Measurements from ENCODE around the gene CENPH. TPM values are rescaled to one million over a fixed set of nuclear protein-coding genes. Genes with fewer than 3 reads are reported as not detected.
"Not testable (repeated sequence)": the region's sequence is repeated elsewhere in the genome, so short reads cannot be mapped to it uniquely, and the experiment has no call there.

CENPH gene
- total and polyA plus RNA-seq, 2 experiments from 2014 or later = 11.0 to 14.7 TPM

GRCh38 chr5:69213513-69214215 is 24.3 kb downstream of the CENPH start:
- Histone ChIP-seq H3K79me2 (ENCODE audit: insufficient read depth) (peaks cover 9% of the 10 kb centered on the region), H2AFZ (no peak overlapping the region), H3K4me3 (no peak overlapping the region), H3K9me2 (ENCODE audit: insufficient read depth) (no peaks in the 10 kb centered on the region), H3K9ac (no peak overlapping the region), H3K4me1 (ENCODE audit: insufficient read depth) (peaks cover 18% of the 10 kb centered on the region), H3F3A (ENCODE audit: insufficient read depth) (0 out of 2 replicates have a peak, but pooled peaks cover 10% of the 10 kb centered on the region), H3K27me3 (replicated peaks; ENCODE audit: insufficient read depth) (no peaks in the 10 kb centered on the region), H3K27ac (no peak overlapping the region), H3K9me3 (ENCODE audit: low read depth) (no peaks in the 10 kb centered on the region), H4K20me1 (ENCODE audit: insufficient read depth) (no peaks in the 10 kb centered on the region), H3K36me3 (ENCODE audit: low read depth) (no peaks in the 10 kb centered on the region), H3K4me2 (ENCODE audit: unreplicated experiment) (no peak overlapping the region)
- no peak for TF ChIP-seq EZH2phosphoT487 (IDR thresholded peaks at IDR 0.05; ENCODE audit: insufficient read depth, low read depth)
- TF ChIP-seq EZH2 (IDR thresholded peaks at IDR 0.05; ENCODE audit: insufficient read depth, poor library complexity, severe bottlenecking) = no peak
- in situ Hi-C loops (cut with MboI) = no loop called here
- DNase-seq = peak; percentile 79
- 99% methylated on average over 4 of the region's 4 CpGs for WGBS, 2 experiments (ENCODE audit: low coverage in 1 of 2, low lambda C conversion rate in 2 of 2, missing lambda C conversion rate in 2 of 2)

- Histone ChIP-seq H3K9ac (peak overlapping the region; percentile 78), H3K36me3 (ENCODE audit: low read depth) (no peaks in the 10 kb centered on the region), H3K9me2 (ENCODE audit: insufficient read depth) (no peaks in the 10 kb centered on the region), H3K27me3 (replicated peaks; ENCODE audit: insufficient read depth) (no peaks in the 10 kb centered on the region), H3K4me2 (ENCODE audit: unreplicated experiment) (peak overlapping the region; percentile 92), H4K20me1 (ENCODE audit: insufficient read depth) (no peaks in the 10 kb centered on the region), H3K4me3 (peak overlapping the region; percentile 96), H2AFZ (peak overlapping the region; percentile 96), H3K4me1 (ENCODE audit: insufficient read depth) (peaks cover 17% of the 10 kb centered on the region), H3F3A (ENCODE audit: insufficient read depth) (0 out of 2 replicates have a peak, but pooled peaks cover 10% of the 10 kb centered on the region), H3K27ac (0 out of 2 replicates have a peak overlapping the region, but pooled peaks have one; percentile 8), H3K79me2 (ENCODE audit: insufficient read depth) (peaks cover 39% of the 10 kb centered on the region), H3K9me3 (ENCODE audit: low read depth) (no peaks in the 10 kb centered on the region)
- WGBS, 2 experiments (ENCODE audit: low coverage in 1 of 2, low lambda C conversion rate in 2 of 2, missing lambda C conversion rate in 2 of 2) = 33 to 41% methylated on average over 6 of the region's 6 CpGs
- no peak for DNase-seq
- TF ChIP-seq EZH2phosphoT487 (IDR thresholded peaks at IDR 0.05; ENCODE audit: insufficient read depth, low read depth) (no peak), EZH2 (IDR thresholded peaks at IDR 0.05; ENCODE audit: insufficient read depth, poor library complexity, severe bottlenecking) (no peak)
- in situ Hi-C loops (cut with MboI) = no loop called here
These were observed 27.7 kb downstream of the CENPH start for GRCh38 chr5:69217151-69217511.

GRCh38 chr5:69217548-69218526 is 28.5 kb downstream of the CENPH start:
- no peaks in the 10 kb centered on the region for H3K9me2 ChIP-seq (ENCODE audit: insufficient read depth)
- H3K4me3 ChIP-seq = peak overlapping the region; percentile 96
- no peaks in the 10 kb centered on the region for H3K36me3 ChIP-seq (ENCODE audit: low read depth)
- peaks cover 17% of the 10 kb centered on the region for H3K4me1 ChIP-seq (ENCODE audit: insufficient read depth)
- H3F3A ChIP-seq (ENCODE audit: insufficient read depth) = 0 out of 2 replicates have a peak, but pooled peaks cover 10% of the 10 kb centered on the region
- H3K4me2 ChIP-seq (ENCODE audit: unreplicated experiment) = peak overlapping the region; percentile 92
- H2AFZ ChIP-seq = peak overlapping the region; percentile 96
- H3K27me3 ChIP-seq (replicated peaks; ENCODE audit: insufficient read depth) = no peaks in the 10 kb centered on the region
- peak overlapping the region; percentile 48 for H3K27ac ChIP-seq
- TF ChIP-seq EZH2 (IDR thresholded peaks at IDR 0.05; ENCODE audit: insufficient read depth, poor library complexity, severe bottlenecking) (no peak), EZH2phosphoT487 (IDR thresholded peaks at IDR 0.05; ENCODE audit: insufficient read depth, low read depth) (no peak)
- H4K20me1 ChIP-seq (ENCODE audit: insufficient read depth) = no peaks in the 10 kb centered on the region
- in situ Hi-C loops (cut with MboI) = no loop called here
- DNase-seq = peak; percentile 96
- peaks cover 46% of the 10 kb centered on the region for H3K79me2 ChIP-seq (ENCODE audit: insufficient read depth)
- H3K9ac ChIP-seq = peak overlapping the region; percentile 78
- no peaks in the 10 kb centered on the region for H3K9me3 ChIP-seq (ENCODE audit: low read depth)
- WGBS, 2 experiments (ENCODE audit: low coverage in 1 of 2, low lambda C conversion rate in 2 of 2, missing lambda C conversion rate in 2 of 2) = 2% methylated on average over 72 of the region's 73 CpGs

GRCh38 chr5:69219939-69220338 is 30.6 kb downstream of the CENPH start:
- no peaks in the 10 kb centered on the region for H3K9me2 ChIP-seq (ENCODE audit: insufficient read depth)
- H3K27ac ChIP-seq = no peak overlapping the region
- H3K4me1 ChIP-seq (ENCODE audit: insufficient read depth) = peaks cover 9% of the 10 kb centered on the region
- in situ Hi-C loops (cut with MboI) = no loop called here
- no peak overlapping the region for H2AFZ ChIP-seq
- H3K9me3 ChIP-seq (ENCODE audit: low read depth) = no peaks in the 10 kb centered on the region
- H3K79me2 ChIP-seq (ENCODE audit: insufficient read depth) = peaks cover 64% of the 10 kb centered on the region
- H3K4me3 ChIP-seq = no peak overlapping the region
- H3K9ac ChIP-seq = no peak overlapping the region
- H4K20me1 ChIP-seq (ENCODE audit: insufficient read depth) = no peaks in the 10 kb centered on the region
- no peaks in the 10 kb centered on the region for H3K36me3 ChIP-seq (ENCODE audit: low read depth)
- H3K27me3 ChIP-seq (replicated peaks; ENCODE audit: insufficient read depth) = no peaks in the 10 kb centered on the region
- H3K4me2 ChIP-seq (ENCODE audit: unreplicated experiment) = no peak overlapping the region
- no peak for DNase-seq
- H3F3A ChIP-seq (ENCODE audit: insufficient read depth) = 0 out of 2 replicates have a peak, but pooled peaks cover 3% of the 10 kb centered on the region
- no peak for TF ChIP-seq EZH2phosphoT487 (IDR thresholded peaks at IDR 0.05; ENCODE audit: insufficient read depth, low read depth)
- TF ChIP-seq EZH2 (IDR thresholded peaks at IDR 0.05; ENCODE audit: insufficient read depth, poor library complexity, severe bottlenecking) = no peak

- H3F3A ChIP-seq (ENCODE audit: insufficient read depth); in situ Hi-C loops (cut with MboI); H3K27me3 ChIP-seq (replicated peaks; ENCODE audit: insufficient read depth): not testable (repeated sequence)
These were observed 31.0 kb downstream of the CENPH start for GRCh38 chr5:69220371-69220770.

GRCh38 chr5:69220833-69221232 is 31.4 kb downstream of the CENPH start:
- H3K9me3 ChIP-seq (ENCODE audit: low read depth); H3K4me2 ChIP-seq (ENCODE audit: unreplicated experiment); in situ Hi-C loops (cut with MboI); H3K4me1 ChIP-seq (ENCODE audit: insufficient read depth); H3K9me2 ChIP-seq (ENCODE audit: insufficient read depth); DNase-seq; H3K27me3 ChIP-seq (replicated peaks; ENCODE audit: insufficient read depth); H3K9ac ChIP-seq; H3F3A ChIP-seq (ENCODE audit: insufficient read depth); H3K4me3 ChIP-seq; H3K27ac ChIP-seq; H2AFZ ChIP-seq; H4K20me1 ChIP-seq (ENCODE audit: insufficient read depth); H3K36me3 ChIP-seq (ENCODE audit: low read depth): not testable (repeated sequence)
- 78 to 85% methylated on average over 8 to 9 of the region's 9 CpGs for WGBS, 2 experiments (ENCODE audit: low coverage in 1 of 2, low lambda C conversion rate in 2 of 2, missing lambda C conversion rate in 2 of 2)
- peaks cover 72% of the 10 kb centered on the region for H3K79me2 ChIP-seq (ENCODE audit: insufficient read depth)

More at GRCh38 chr5:69220371-69220770, 31.0 kb downstream of the CENPH start:
- WGBS, 2 experiments (ENCODE audit: low coverage in 1 of 2, low lambda C conversion rate in 2 of 2, missing lambda C conversion rate in 2 of 2) = 91 to 96% methylated on average over 17 to 18 of the region's 18 CpGs
- H2AFZ ChIP-seq; H3K9ac ChIP-seq; H3K4me1 ChIP-seq (ENCODE audit: insufficient read depth); H4K20me1 ChIP-seq (ENCODE audit: insufficient read depth); H3K36me3 ChIP-seq (ENCODE audit: low read depth); H3K4me3 ChIP-seq; H3K4me2 ChIP-seq (ENCODE audit: unreplicated experiment); H3K9me2 ChIP-seq (ENCODE audit: insufficient read depth); DNase-seq; H3K9me3 ChIP-seq (ENCODE audit: low read depth); H3K27ac ChIP-seq: not testable (repeated sequence)
- peaks cover 68% of the 10 kb centered on the region for H3K79me2 ChIP-seq (ENCODE audit: insufficient read depth)
